ENCODE data around the gene EVI5L.

DNA sequence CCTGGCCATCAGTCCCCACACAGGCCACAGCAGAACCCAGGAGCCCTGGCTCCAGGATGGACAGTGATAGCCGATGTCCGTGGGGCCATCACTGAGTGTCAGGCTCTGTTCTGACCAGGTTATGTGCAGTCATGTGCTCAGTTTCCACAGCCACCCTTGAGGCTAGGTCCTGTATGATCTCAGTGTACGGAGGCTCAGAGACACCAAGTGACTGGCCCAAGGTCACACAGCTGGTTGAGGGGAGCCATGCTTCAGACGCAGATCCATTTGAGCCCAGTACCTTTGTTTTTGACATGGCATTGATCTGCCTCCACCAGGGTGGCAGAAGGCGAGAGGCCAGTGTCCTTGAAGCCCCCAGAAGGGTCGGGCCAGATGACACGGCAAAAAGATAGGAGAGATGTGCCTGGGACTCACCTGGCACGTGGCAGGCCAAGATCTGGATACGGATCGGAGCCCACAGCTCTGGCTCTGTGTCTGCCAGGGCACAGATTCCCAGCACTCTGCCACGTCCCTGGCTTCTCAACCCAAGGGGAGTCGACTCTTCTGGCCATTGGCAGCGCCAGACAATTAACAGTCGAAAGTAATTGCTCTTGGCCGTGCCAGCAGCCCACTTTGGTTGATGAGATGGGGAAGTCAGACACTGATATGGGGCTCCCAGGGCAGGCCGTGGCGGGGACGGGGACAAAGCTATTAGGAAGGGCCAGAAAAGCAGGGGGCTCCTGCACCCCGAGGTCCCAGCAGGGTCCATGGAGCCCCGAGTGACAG, 15.6 kb downstream of the EVI5L start:
- no peak for TF ChIP-seq HNRNPH1 (optimal IDR thresholded peaks at IDR 0.05; ENCODE audit: low read depth, low read length)
- TF ChIP-seq NPAS2 (CRISPR knock-in tag; IDR thresholded peaks at IDR 0.05; ENCODE audit: borderline replicate concordance) = no peak
- no peak for TF ChIP-seq MXI1 (IDR thresholded peaks at IDR 0.05; ENCODE audit: borderline replicate concordance, low read depth, low read length)
- TF ChIP-seq RXRA (CRISPR knock-in tag; IDR thresholded peaks at IDR 0.05) = no peak
- TF ChIP-seq RNF2 (conservative IDR thresholded peaks at IDR 0.05; ENCODE audit: low read depth) = no peak
- TF ChIP-seq, protein P1, sequence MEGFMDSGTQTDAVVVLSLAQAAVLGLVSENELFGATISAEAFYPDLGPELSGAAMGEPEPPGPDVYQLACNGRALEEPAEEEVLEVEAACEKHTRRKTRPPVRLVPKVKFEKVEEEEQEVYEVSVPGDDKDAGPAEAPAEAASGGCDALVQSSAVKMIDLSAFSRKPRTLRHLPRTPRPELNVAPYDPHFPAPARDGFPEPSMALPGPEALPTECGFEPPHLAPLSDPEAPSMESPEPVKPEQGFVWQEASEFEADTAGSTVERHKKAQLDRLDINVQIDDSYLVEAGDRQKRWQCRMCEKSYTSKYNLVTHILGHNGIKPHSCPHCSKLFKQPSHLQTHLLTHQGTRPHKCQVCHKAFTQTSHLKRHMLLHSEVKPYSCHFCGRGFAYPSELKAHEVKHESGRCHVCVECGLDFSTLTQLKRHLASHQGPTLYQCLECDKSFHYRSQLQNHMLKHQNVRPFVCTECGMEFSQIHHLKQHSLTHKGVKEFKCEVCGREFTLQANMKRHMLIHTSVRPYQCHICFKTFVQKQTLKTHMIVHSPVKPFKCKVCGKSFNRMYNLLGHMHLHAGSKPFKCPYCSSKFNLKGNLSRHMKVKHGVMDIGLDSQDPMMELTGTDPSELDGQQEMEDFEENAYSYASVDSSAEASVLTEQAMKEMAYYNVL (CRISPR knock-in tag; IDR thresholded peaks at IDR 0.05; ENCODE audit: borderline replicate concordance) = no peak
